HG03571 (cell line): ENCODE results near the gene TMEM115.
A peak's percentile ranks its signal among the peaks of the same experiment; 100 is the strongest.

Source experiments
- ATAC-seq: cut with Tn5 transposase; IDR thresholded peaks from one replicate; pipeline ENCODE4 v1.9.1; 2021; ENCODE audit not compliant: unreplicated experiment

TMEM115 gene

DNA sequence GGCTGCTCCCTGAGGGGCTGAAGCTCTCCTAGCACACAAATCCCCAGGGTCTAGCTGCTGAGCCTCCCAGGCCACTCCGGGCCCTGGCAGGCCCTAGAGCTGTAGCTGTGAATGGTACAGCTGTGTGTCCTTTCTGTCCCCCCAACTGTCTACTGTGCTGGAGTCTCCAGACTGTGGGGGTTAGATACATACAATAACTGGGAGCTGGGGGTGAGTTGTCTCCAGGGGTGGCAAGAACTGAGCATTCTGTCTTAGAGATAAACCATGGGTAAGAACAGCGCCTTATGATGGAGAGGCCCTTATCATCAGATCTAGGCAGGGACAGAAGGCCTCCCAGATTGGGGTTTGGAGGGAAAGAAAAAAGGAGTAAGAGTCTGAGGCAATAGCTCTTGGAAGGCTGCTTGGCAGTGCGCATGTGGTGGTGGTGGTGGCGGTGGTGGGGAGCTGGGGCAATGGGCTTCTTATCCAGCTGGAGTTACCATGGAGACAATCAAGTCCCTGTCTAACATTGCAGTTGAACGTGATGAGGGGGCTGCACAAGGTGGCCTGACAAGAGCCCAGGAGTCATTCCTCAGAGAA is 5.0 kb downstream of the TMEM115 start:
- no peak for ATAC-seq

DNA sequence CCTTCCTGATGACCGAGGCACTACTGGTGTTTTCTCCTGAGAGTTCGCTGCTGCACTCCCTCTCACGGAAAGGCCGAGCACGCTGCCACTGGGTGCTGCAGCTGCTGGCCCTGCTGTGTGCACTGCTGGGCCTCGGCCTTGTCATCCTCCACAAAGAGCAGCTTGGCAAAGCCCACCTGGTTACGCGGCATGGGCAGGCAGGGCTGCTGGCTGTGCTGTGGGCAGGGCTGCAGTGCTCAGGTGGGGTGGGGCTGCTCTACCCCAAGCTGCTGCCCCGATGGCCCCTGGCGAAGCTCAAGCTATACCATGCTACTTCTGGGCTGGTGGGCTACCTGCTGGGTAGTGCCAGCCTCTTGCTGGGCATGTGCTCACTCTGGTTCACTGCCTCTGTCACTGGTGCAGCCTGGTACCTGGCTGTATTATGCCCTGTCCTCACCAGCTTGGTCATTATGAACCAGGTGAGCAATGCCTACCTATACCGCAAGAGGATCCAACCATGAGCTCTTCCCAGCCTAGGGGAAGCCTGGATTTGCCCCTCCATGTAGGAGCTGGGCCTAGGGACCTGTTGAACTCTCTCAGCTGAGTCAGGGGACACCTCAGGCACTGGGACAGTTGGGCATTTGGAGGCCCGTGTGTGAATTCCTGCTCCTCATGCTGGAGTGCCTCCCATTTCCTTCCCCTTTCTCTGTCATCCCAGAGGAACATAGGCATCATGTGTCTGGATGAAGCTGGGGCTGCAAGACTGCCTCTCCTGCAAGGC is 5.9 kb downstream of the TMEM115 start:
- ATAC-seq: no peak

DNA sequence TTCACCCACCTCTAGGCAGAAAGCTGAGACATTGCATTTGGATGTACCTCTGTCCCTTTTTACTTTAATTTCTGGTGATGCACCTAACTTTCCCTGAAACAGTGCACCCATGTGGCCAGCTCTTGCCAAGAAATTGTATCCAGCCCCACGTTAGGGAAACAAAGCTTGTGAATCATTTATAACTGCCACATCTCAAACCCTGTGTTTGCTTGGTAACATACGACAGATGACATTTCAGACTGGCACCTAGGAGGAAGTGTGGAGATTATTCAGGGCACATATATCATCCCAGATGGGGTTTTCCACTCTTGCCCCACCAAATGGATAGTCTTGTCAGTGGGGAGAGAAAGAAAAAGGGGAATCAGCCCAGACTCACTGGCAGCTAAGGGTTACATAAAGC is 6.5 kb downstream of the TMEM115 start:
- no peak for ATAC-seq

DNA sequence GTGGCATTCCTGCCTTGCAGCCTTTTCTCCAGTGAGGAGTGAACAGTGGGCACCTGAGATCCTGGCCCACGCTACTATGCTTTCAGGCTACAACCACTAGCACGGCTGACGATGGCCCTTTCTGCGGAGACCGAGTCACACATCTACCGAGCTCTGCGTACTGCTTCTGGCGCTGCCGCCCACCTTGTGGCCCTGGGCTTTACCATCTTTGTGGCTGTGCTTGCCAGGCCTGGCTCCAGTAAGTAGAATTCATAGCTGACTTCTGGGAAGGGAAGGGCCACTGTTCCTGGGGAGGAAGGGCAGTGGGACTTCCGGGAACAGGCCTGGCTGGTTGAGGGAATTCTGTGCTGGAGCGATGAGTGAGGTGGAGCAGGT is 8.0 kb downstream of the TMEM115 start:
- no peak for ATAC-seq

DNA sequence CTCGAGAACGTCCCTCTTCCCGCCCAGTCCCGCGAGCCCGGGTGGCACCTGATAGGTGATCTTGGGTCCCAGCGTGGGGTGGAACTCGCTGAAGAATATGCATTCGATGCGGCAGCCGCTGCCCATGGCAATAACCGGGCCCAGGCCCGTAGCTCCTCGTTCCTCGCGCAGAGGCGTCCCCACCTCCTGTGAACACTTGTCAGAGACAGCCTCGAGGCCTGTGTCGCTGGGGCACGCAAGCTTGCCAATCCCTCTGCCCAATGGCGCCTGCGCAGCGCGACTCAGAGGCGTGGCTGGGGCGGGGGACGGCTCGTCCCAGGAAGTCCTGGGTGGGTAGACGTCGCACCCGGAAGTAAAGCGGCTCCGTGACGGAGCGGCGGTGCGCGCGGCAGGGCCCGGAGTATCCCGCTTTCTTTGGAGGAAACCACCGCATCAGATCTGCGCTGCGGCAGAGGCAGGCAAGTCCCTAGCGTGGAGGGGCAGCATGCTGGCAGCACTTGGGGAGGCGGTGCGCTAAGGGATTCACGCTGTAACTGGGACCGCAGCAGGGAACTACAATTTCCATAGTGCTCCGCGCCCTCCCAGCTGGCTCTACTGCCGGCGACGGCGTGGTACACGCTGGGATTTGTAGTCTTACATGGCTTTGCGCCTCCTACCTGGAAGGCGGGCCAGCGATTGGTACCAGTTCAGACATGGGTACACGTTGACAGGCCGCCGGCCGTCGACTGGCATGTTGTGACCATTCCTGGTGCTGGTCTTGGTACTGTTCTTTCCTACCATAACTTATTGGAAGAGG is 8.6 kb downstream of the TMEM115 start, which contains the start of the genes CYB561D2 and NPRL2:
Gene CYB561D2 (plus strand): TSS at position 336 of the 796 bp plus-strand sequence. CDS start 572 bp downstream, outside the sequence.
Gene NPRL2 (minus strand): TSS at position 249 of the 796 bp plus-strand sequence. CDS start 123 bp downstream, at position 126.
- peak; percentile 76 for ATAC-seq

DNA sequence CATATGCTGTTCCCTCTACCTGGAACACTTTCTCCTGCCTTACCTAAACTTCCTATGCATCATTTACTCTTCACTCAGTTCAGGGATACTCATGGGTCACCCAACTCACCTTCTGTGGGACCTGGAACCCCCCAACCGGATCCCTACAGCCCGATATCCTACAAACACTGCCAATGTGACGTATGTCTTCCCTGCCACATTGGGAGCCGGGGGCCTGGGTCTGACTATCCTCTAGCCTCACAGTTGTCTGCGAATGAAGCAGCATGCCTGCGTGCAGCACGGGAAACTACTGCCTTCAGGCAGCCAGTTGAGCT is 9.2 kb downstream of the TMEM115 start:
- no peak for ATAC-seq

DNA sequence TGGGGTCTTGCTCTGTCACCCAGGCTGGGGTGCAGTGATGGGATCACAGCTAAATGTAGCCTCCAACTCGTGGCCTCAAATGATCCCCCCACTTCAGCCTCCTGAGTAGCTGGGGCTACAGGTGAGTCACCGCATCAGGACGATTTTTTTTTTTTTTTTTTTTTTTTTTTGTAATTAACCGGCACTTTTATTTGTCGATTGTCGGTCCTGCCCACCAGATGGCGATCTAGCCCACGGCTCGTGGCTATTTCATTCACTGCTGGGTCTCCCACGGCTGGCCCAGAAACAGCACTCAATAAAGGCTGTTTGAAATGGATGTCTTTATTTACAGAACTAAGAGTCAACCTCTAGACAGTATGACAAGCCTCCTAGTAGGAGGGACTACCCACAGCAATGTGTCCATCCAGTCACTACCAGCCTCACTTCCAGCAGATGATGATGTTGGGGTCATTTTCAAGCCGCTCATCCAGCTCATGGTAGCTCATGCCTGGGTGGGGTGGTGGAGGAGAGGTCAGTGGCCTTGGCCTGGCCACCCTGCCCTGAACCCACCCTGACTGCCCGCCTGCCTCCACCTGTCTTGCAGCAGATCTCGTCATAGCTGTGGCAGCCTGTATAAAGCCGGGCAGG is 12.0 kb downstream of the TMEM115 start:
- ATAC-seq: no peak

DNA sequence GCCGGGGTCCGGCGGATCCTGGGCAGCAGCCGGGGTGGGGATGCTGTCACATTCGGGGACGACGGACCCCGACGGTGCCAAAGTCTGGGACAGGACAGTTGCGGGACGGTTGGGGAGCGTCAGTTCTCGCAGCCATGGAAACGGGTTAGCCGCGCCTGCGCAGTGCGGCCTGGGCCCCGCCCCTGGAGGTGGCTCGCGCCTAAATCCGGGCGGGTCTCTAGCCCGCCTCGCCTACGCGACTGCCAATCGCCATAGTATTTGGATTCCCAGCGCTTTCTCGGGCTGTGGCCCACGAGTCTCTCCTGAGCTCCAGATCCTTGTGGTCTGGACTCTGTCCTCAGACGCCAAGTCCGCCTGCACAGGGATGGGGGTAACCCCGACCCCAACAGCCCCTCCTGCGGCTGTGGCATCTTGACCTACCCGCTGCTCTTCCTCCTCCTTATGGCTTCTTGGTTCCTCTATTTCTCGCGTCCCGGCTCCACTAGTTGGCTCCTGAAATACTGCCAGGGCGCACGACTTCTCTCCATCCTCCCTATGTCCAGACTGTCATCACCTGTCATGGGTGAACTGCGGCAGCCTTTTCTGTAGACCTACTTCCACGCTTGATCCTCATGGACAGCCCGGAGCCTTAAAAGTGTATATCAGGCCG is 13.6 kb downstream of the TMEM115 start, which contains the start of gene ZMYND10:
Gene ZMYND10 (minus strand): TSS at position 147 of the 649 bp plus-strand sequence. CDS start 153 bp downstream, outside the sequence.
- ATAC-seq: no peak

DNA sequence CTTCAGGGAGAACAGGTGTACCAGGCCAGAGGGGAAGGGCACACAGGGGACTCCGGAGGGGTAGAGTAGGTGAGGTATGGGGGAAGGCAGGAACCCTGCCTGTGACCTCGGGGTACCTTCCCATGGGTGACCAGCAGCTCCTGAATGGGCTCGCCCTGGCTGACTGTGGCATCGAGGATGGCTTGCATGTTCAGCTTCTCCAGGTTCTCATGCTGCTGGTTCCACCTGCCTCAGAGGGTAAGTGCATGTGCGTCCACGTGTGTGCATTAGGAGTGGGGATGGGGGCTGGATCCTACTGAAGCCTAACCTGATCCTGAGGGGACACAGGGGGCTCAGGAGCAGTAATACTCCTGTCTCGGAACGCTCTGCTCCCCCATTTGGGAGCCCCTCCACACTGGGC is 14.3 kb downstream of the TMEM115 start:
- no peak for ATAC-seq

DNA sequence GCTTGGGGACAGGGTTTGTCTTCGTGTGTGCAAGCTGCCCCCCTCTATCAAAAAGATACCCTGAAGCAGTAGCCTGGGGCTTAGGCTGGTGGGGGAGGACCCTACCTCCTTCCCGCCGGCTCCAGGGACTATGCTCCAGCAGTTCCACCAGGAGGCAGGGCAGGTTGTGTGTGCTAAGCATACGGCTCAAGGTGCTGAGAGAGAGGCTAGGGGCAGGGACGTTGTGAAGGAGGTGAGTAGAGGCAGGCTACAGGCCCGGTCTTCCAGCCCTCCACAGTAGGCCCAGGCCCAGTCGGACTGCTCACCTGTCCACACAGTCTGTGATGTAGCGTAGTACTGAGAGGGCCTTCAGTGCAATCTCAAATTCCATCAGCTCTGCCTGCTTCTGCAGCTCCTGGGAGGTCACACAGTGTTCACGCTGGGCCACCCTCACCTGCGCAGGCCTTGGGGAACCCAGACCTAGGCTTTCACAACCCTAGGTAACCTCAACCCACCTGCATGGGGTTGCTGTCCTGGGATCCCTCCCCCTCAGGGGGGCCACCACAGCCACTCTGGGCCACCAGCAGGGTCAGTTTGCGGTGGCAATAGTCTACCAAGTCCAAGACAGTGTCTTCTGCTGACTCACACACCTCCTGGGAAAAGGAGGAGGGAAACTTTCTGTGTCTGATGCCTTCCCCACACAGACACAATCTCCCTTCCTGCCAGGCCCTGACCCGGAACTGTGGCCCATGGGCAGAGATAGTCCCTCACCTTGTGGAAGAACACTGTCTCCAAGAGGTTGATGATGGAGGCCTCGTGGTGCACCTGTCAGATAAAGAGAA is 16.3 kb downstream of the TMEM115 start:
- ATAC-seq: no peak

DNA sequence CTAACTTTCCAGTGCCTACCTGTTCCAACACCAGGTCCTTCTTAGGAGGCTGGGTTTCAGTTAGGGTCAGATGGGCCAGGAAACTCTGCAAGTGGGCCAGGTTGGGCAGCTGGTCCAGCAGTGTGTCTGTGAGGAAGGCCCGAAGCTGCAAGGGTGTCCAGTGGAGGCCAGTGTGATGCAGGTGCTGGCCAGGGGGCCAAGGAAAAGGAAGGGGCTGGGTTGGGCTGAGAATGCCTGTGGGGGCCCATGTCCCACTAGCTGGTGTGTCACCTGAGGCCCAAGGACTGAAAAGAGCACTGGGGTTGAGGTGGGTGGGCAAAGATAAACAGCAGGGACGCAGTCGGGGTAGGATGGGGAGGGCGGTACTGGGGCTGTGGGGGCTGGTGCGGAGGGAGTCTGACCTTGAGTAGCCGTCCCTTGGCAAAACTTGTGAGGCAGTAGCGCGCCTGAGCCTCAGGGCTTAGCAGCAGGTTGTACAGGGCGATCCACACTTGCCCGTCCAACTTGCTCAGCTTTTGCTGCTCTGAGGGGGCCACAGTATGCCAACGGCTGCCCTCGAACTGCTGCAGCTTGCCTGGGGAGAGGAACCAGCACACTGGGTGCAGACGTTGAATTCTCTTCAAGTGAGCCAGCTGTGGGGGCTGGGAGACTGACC is 17.2 kb downstream of the TMEM115 start:
- ATAC-seq: no peak

DNA sequence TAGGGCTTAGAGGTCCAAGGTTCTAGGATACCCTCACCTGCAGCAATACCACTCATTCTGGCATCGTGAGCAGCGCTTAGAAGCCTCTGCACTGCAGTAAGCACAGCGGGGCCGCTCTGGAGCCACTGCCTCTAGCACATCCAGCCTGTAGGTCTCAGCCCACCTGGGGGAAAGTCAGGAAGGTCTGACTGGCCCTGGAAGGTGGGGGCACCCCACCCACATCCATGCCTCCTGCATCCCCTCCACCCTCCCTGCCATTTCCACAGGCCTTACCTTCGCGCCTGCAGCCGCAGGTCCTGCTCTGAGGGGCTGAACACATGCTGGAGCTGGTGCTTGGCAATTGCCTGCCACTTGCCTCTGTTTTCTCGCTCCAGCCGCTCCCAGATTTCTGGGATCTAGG is 17.8 kb downstream of the TMEM115 start:
- no peak for ATAC-seq

DNA sequence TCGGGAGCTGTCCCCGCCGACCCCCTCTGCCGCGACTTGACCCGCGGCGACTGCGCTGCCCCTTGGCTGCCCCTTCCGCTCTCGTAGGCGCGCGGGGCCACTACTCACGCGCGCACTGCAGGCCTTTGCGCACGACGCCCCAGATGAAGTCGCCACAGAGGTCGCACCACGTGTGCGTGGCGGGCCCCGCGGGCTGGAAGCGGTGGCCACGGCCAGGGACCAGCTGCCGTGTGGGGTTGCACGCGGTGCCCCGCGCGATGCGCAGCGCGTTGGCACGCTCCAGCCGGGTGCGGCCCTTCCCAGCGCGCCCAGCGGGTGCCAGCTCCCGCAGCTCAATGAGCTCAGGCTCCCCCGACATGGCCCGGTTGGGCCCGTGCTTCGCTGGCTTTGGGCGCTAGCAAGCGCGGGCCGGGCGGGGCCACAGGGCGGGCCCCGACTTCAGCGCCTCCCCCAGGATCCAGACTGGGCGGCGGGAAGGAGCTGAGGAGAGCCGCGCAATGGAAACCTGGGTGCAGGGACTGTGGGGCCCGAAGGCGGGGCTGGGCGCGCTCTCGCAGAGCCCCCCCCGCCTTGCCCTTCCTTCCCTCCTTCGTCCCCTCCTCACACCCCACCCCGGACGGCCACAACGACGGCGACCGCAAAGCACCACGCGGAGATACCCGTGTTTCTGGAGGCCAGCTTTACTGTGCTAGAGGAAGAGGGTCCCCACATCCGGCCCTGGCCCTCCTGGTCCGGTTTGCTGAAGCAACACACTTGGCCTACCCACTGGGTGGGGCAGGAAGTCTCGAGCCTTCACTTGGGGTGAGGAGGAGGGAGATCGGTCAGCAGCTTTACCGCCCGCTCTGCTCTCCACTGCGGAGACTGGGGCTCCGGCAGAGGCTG is 18.6 kb downstream of the TMEM115 start, which contains the start of gene RASSF1:
Gene RASSF1 (minus strand): TSS at position 389 of the 882 bp plus-strand sequence. CDS start 31 bp downstream, at position 358.
- ATAC-seq: peak; percentile 33

DNA sequence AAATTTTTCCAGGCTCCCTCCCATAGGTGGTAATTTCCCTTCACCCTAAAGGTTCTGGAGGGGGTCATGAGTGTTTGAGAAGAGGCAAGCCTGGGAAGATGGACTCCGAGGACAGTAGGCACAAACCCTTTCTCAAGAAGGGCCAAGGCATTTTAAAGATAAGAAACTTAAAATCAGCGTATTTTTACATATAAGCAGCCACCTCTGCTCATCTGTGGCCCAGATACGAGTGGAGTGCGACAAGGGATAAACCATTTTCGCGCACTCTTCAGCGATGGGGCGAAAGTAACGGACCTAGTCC is 19.2 kb downstream of the TMEM115 start:
- no peak for ATAC-seq

DNA sequence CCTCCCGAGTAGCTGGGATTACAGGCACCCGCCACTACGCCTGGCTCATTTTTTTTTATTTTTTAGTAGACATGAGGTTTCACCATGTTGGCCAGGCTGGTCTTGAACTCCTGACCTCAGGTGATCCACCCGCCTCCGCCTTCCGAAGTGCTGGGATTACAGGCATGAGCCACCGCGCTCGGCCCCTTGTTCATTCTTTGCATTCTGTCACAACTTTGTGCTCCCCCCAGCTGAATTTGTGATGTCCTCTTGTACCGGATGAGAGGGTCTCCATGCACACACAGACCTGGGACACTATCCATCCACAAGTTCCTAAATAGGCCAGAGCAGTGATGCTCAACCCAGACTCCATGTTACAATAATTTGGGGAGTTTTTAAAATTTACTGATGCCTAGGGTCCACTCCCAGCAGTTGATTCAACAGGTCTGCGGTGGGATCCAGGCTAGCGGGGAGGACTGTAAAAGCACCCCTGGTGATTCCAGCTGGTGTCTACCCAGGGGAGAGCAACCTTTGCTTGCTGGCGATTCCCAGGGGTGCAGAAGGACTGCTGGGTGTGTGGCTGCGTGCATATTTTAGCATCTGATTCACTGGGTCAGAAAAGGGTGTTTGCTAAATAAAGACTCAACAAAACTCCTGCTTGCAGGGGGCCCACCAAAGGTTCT is 19.7 kb downstream of the TMEM115 start:
- no peak for ATAC-seq

DNA sequence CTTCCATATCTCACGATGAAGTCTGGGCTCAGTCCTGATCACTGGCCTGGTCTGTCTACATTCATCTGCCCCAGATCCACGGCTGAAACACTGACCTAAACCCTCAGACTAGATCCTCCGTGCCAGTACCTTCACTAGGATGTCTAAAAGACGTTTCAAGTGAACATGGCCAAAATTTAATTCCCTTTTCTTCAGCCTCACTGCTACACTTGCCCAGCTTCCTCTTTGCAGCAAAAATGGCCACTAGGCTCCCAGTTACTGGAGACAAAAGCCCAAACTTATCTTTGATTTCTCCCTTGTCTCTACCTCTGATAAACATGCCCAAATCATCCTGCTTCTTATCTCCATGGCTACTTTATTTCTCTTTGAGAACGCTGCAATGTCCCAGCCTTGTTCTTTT is 20.4 kb downstream of the TMEM115 start:
- no peak for ATAC-seq

DNA sequence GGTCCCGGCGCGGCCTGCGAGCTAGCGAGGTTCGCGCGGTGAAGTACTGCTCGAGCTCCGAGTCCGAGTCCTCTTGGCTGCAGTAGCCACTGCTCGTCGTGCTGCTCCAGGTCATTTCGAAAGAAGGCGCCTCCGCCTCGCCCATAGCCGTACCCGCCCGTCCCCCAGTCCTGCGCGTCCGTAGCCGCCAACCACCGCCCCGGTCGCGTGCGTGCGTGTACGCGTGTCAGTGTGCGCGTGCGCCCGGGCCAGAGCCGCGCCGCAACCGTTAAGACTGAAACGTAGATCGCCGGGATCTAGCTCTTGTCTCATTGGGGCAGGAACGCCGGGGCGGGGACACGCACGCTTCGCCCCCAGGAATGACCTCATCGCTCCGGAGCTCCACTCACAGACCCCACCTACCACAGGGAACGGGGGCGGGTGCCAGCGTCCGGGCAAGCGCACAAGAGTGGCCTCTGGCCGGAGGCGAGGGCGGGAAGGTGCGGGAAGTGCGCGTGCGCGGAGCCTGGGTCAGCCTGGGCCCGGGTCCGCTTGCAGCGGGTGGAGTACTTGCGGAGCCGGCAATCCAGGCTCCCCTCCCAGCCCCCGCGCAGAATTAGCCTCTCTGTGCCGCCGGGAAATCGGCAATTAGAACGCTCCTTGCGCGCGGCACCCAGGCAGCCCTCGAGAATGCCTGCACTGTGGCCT is 22.0 kb downstream of the TMEM115 start:
- peak; percentile 61 for ATAC-seq
